ENCODE measurements around the gene ACTG1.

The ACTG1 gene

DNA sequence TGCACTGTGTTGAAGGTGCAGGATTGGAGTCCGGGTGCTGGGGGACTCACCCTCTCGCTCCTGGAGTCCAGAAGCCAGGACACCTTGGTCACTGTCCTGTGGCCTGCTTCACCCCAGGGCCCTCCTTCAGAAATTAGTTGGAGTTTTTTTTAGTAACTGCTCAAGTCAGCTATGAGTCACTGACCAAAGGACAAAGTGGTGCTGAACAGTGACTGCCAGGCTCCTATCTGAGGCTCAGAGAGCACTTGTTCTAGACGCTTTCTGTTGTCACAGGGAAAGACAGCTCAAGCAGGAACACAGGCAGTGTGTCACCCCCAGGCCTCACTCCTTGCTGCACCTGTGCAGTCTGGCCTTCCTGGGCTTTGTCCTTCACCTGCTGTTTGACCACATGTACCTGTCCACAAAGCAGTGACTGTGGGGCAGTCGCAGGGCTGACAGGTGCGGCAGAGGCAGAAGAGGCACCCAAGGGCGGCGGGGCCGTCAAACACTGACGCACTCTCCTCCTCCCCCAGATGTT, 43.6 kb upstream of the ACTG1 start:
- Histone ChIP-seq H3K4me3 (ENCODE audit: insufficient read length, low read depth) (no peak overlapping the region), H3K36me3 (ENCODE audit: insufficient read depth, insufficient read length, low read length) (peaks cover 56% of the 10 kb centered on the region), H3K4me1 (ENCODE audit: insufficient read depth, insufficient read length) (peaks cover 30% of the 10 kb centered on the region), H3K9ac (ENCODE audit: insufficient read length, low read depth) (no peak overlapping the region), H3K27me3 (ENCODE audit: insufficient read depth, insufficient read length) (no peaks in the 10 kb centered on the region), H3K9me3 (ENCODE audit: insufficient read depth, low read length) (no peaks in the 10 kb centered on the region)
- no peak for TF ChIP-seq ZNF274 (IDR thresholded peaks at IDR 0.05; ENCODE audit: low read depth, low read length)
- no peak for TF ChIP-seq SUZ12 (IDR thresholded peaks at IDR 0.05; ENCODE audit: extremely low read depth, insufficient read depth, insufficient read length)
- no peak for TF ChIP-seq YY1 (IDR thresholded peaks at IDR 0.05; ENCODE audit: insufficient read depth, insufficient read length)
- no peak for DNase-seq (ENCODE audit: low read depth, low spot score)

- TF ChIP-seq YY1 (IDR thresholded peaks at IDR 0.05; ENCODE audit: insufficient read depth, insufficient read length) (no peak), SUZ12 (IDR thresholded peaks at IDR 0.05; ENCODE audit: extremely low read depth, insufficient read depth, insufficient read length) (no peak), ZNF274 (IDR thresholded peaks at IDR 0.05; ENCODE audit: low read depth, low read length) (no peak)
- H3K9me3 ChIP-seq (ENCODE audit: insufficient read depth, low read length), result no peaks in the 10 kb centered on the region
- H3K27me3 ChIP-seq (ENCODE audit: insufficient read depth, insufficient read length), result no peaks in the 10 kb centered on the region
- no peak for DNase-seq (ENCODE audit: low read depth, low spot score)
- peak overlapping the region; percentile 22 for H3K9ac ChIP-seq (ENCODE audit: insufficient read length, low read depth)
- peak overlapping the region; percentile 93 for H3K4me3 ChIP-seq (ENCODE audit: insufficient read length, low read depth)
- peaks cover 61% of the 10 kb centered on the region for H3K36me3 ChIP-seq (ENCODE audit: insufficient read depth, insufficient read length, low read length)
- peaks cover 28% of the 10 kb centered on the region for H3K4me1 ChIP-seq (ENCODE audit: insufficient read depth, insufficient read length)
These were observed 41.1 kb upstream of the ACTG1 start for GRCh38 chr17:81553616-81554181.

DNA sequence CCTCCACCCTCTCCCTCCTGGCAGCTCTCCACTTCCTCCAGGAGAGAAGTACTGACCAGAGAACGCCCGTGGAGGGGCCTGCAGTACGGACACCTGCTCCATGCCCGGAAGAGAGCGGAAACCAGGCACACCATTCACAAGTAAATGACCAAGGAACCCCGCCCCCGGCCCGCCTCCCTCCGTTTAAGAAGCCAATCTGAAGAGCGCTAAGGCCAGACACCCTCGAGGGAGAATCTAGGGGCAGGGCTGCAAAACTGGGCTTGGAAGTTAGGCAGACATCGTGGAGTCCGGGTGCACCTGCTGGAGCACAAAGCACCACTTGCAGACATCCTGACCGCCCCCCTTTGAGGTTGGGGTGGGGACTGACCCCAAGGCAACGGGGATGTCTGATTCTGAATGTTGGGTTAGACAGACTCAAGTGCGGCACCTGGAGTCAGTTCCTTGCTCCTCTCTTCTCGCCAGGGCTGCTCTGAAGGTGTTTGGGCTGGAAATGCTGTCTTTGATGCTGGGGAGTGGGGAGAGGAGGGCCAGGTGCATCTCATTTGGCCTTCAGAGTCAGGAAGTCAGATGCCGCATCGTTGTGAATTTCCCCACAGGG, 40.5 kb upstream of the ACTG1 start:
- Histone ChIP-seq H3K9me3 (ENCODE audit: insufficient read depth, low read length) (no peaks in the 10 kb centered on the region), H3K36me3 (ENCODE audit: insufficient read depth, insufficient read length, low read length) (peaks cover 59% of the 10 kb centered on the region), H3K4me1 (ENCODE audit: insufficient read depth, insufficient read length) (peaks cover 25% of the 10 kb centered on the region), H3K27me3 (ENCODE audit: insufficient read depth, insufficient read length) (no peaks in the 10 kb centered on the region), H3K4me3 (ENCODE audit: insufficient read length, low read depth) (peak overlapping the region; percentile 93), H3K9ac (ENCODE audit: insufficient read length, low read depth) (peak overlapping the region; percentile 97)
- peak; percentile 75 for DNase-seq (ENCODE audit: low read depth, low spot score)
- no peak for TF ChIP-seq SUZ12 (IDR thresholded peaks at IDR 0.05; ENCODE audit: extremely low read depth, insufficient read depth, insufficient read length)
- no peak for TF ChIP-seq YY1 (IDR thresholded peaks at IDR 0.05; ENCODE audit: insufficient read depth, insufficient read length)
- no peak for TF ChIP-seq ZNF274 (IDR thresholded peaks at IDR 0.05; ENCODE audit: low read depth, low read length)

GRCh38 chr17:81552244-81553017, 39.8 kb upstream of the ACTG1 start, which contains the start of gene FAAP100:
Gene FAAP100 (minus strand): TSS chr17:81552353. CDS start chr17:81552330, 23 bp downstream.
- Histone ChIP-seq H3K4me1 (ENCODE audit: insufficient read depth, insufficient read length) (peaks cover 20% of the 10 kb centered on the region), H3K9ac (ENCODE audit: insufficient read length, low read depth) (peak within 1 kb of the TSS; percentile 97), H3K9me3 (ENCODE audit: insufficient read depth, low read length) (no peaks in the 10 kb centered on the region), H3K4me3 (ENCODE audit: insufficient read length, low read depth) (peak within 1 kb of the TSS; percentile 93), H3K36me3 (ENCODE audit: insufficient read depth, insufficient read length, low read length) (peaks cover 59% of the 10 kb centered on the region), H3K27me3 (ENCODE audit: insufficient read depth, insufficient read length) (no peaks in the 10 kb centered on the region)
- no peak for TF ChIP-seq SUZ12 (IDR thresholded peaks at IDR 0.05; ENCODE audit: extremely low read depth, insufficient read depth, insufficient read length)
- TF ChIP-seq ZNF274 (IDR thresholded peaks at IDR 0.05; ENCODE audit: low read depth, low read length), result no peak
- no peak for TF ChIP-seq YY1 (IDR thresholded peaks at IDR 0.05; ENCODE audit: insufficient read depth, insufficient read length)
- peak; percentile 57 for DNase-seq (ENCODE audit: low read depth, low spot score)

DNA sequence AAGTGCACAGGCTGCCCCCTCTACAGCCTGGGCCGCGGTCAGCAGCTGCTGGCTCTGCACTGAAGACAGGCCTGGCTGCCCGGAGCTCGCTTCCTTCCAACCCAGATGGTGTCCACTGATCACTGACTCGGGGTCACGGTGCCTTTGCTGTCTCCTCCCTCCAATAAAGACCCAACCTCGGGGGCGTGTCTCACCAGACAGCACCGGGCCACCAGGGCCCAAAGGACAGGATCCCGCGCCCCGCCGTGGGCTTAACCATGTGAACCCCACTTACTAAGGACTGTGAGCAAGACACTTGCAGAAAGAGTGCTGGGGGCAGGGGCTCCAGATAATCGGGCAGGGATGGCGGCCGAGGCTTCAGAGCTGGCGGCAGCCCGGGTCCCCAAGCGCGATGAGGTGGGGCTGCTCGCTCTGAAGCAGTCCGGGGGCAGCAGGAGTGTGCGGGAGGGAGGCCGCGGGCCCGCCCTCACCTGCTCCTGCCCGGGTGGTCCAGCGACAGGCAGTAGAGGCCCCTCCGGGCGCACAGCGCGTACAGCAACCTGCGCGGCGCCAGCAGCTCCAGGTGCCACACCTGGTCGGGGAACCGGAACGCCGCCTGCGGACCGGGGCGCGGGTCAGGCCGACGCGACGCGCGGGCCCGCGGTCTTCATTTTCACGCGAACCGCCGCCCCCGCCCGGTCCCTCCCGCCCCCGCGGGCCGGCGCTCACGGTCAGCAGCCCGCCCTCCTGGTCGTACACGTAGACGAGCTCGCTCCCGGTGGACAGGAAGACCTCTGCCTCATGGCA, 39.1 kb upstream of the ACTG1 start:
- TF ChIP-seq ZNF274 (IDR thresholded peaks at IDR 0.05; ENCODE audit: low read depth, low read length) (no peak), YY1 (IDR thresholded peaks at IDR 0.05; ENCODE audit: insufficient read depth, insufficient read length) (no peak), SUZ12 (IDR thresholded peaks at IDR 0.05; ENCODE audit: extremely low read depth, insufficient read depth, insufficient read length) (no peak)
- H3K27me3 ChIP-seq (ENCODE audit: insufficient read depth, insufficient read length), result no peaks in the 10 kb centered on the region
- H3K36me3 ChIP-seq (ENCODE audit: insufficient read depth, insufficient read length, low read length), result peaks cover 59% of the 10 kb centered on the region
- no peak for DNase-seq (ENCODE audit: low read depth, low spot score)
- H3K9me3 ChIP-seq (ENCODE audit: insufficient read depth, low read length), result no peaks in the 10 kb centered on the region
- peak overlapping the region; percentile 97 for H3K9ac ChIP-seq (ENCODE audit: insufficient read length, low read depth)
- H3K4me3 ChIP-seq (ENCODE audit: insufficient read length, low read depth), result peak overlapping the region; percentile 93
- H3K4me1 ChIP-seq (ENCODE audit: insufficient read depth, insufficient read length), result peaks cover 17% of the 10 kb centered on the region

DNA sequence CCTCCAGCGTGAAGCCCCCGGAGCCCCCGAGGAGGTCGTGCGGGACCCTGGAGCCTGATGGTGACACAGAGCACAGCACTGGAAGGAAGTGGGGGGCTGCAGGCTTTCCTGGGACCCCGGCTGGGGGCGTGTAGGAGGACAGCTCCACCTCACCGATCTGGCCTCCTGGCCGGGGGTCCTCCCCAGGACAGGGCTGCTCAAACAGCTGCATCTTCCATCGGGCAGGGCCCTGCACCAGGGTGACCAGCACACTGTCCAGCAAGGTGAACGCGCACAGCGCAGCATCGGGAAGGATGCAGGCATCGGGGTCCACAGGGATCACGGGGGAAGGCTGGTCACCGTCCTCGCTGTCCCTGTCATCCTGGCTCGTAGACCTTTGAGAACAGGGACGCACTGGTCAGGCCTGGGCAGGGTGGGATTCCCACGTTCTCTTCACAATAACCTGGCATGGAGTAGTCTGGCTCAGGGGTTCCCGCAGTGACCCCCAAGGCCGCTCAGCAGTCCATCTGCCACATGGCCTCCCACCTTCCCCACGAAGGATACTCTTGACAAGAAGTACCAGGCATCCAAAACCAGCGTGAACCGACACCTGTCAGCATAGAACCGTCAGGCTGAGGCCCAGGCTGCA, 38.3 kb upstream of the ACTG1 start:
- H3K9me3 ChIP-seq (ENCODE audit: insufficient read depth, low read length), result no peaks in the 10 kb centered on the region
- DNase-seq (ENCODE audit: low read depth, low spot score), result no peak
- peak overlapping the region; percentile 93 for H3K4me3 ChIP-seq (ENCODE audit: insufficient read length, low read depth)
- H3K9ac ChIP-seq (ENCODE audit: insufficient read length, low read depth), result peak overlapping the region; percentile 97
- TF ChIP-seq YY1 (IDR thresholded peaks at IDR 0.05; ENCODE audit: insufficient read depth, insufficient read length) (no peak), SUZ12 (IDR thresholded peaks at IDR 0.05; ENCODE audit: extremely low read depth, insufficient read depth, insufficient read length) (no peak), ZNF274 (IDR thresholded peaks at IDR 0.05; ENCODE audit: low read depth, low read length) (no peak)
- H3K4me1 ChIP-seq (ENCODE audit: insufficient read depth, insufficient read length), result peaks cover 17% of the 10 kb centered on the region
- H3K27me3 ChIP-seq (ENCODE audit: insufficient read depth, insufficient read length), result no peaks in the 10 kb centered on the region
- H3K36me3 ChIP-seq (ENCODE audit: insufficient read depth, insufficient read length, low read length), result peaks cover 59% of the 10 kb centered on the region

All from NT2/D1 (cell line).